ENCODE results near the gene CDH2. TPM values are rescaled to one million over a fixed set of nuclear protein-coding genes. Genes with fewer than 3 reads are reported as not detected.

CDH2 gene
- total RNA-seq, 4 donors from 2014 or later = 3.9 to 9.8 (median 7.5) TPM

DNA sequence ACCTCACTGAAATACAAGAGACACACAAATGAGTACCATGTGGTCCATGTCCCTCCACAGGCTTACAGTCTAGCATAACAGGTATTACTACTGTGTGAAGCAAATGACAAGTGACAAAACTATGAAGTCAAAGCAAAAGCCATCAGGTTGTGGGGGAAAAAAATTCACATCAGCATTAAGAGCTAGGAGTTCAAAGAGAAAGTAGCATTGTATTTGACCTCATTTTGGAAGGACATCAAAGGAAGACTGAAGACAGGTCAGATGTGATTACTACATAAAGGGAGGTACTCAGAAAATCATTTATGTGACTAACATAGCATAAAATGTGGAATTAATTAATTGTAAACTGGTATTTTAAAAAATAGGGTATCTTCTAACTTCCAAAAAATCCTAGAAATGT, 224.2 kb downstream of the CDH2 start:
- Histone ChIP-seq H3K27ac (no peak overlapping the region), H3K9me3 (no peaks in the 10 kb centered on the region), H3K36me3 (no peaks in the 10 kb centered on the region), H3K4me1 (no peaks in the 10 kb centered on the region), H3K4me3 (no peak overlapping the region), H3K27me3 (no peaks in the 10 kb centered on the region)
- TF ChIP-seq POLR2A (IDR thresholded peaks at IDR 0.05) (no peak), EP300 (IDR thresholded peaks at IDR 0.05) (no peak)
- TF ChIP-seq, protein P1, sequence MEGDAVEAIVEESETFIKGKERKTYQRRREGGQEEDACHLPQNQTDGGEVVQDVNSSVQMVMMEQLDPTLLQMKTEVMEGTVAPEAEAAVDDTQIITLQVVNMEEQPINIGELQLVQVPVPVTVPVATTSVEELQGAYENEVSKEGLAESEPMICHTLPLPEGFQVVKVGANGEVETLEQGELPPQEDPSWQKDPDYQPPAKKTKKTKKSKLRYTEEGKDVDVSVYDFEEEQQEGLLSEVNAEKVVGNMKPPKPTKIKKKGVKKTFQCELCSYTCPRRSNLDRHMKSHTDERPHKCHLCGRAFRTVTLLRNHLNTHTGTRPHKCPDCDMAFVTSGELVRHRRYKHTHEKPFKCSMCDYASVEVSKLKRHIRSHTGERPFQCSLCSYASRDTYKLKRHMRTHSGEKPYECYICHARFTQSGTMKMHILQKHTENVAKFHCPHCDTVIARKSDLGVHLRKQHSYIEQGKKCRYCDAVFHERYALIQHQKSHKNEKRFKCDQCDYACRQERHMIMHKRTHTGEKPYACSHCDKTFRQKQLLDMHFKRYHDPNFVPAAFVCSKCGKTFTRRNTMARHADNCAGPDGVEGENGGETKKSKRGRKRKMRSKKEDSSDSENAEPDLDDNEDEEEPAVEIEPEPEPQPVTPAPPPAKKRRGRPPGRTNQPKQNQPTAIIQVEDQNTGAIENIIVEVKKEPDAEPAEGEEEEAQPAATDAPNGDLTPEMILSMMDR (IDR thresholded peaks at IDR 0.05) = no peak
- no peak for DNase-seq (ENCODE audit: low spot score in 2 of 2)

GRCh38 chr18:27950648-27951228, 226.2 kb downstream of the CDH2 start:
- Histone ChIP-seq H3K27ac (no peak overlapping the region), H3K27me3 (no peaks in the 10 kb centered on the region), H3K4me3 (no peak overlapping the region), H3K36me3 (no peaks in the 10 kb centered on the region), H3K4me1 (no peaks in the 10 kb centered on the region), H3K9me3 (no peaks in the 10 kb centered on the region)
- TF ChIP-seq POLR2A (IDR thresholded peaks at IDR 0.05) (no peak), EP300 (IDR thresholded peaks at IDR 0.05) (no peak)
- TF ChIP-seq, protein P1 (IDR thresholded peaks at IDR 0.05) = no peak
- 68 to 77% methylated on average over 5 of the region's 5 CpGs for WGBS, 2 donors
- no peak for DNase-seq (ENCODE audit: low spot score in 2 of 2)

DNA sequence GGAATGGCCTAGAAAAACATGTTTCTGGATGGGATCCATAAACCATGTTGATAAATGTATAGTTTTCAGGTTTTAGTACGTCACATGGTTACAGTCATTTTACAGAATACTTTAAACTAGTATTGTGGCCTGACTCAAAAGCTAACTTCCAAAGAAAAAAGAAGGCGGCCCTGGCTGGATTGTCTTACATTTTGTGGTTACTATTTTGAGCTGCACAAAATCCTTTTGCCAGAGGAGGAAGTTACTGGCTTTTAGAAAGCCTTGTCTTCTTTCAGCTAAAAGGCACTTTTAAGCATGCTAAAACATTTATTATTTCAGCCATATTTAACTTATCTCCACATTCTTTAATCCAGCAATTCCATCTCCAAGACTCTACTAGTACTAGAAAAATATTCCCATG, 227.9 kb downstream of the CDH2 start:
- no peaks in the 10 kb centered on the region for H3K9me3 ChIP-seq
- H3K4me1 ChIP-seq = no peaks in the 10 kb centered on the region
- H3K27me3 ChIP-seq = no peaks in the 10 kb centered on the region
- no peak for DNase-seq (ENCODE audit: low spot score in 2 of 2)
- H3K27ac ChIP-seq = no peak overlapping the region
- no peaks in the 10 kb centered on the region for H3K36me3 ChIP-seq
- H3K4me3 ChIP-seq = no peak overlapping the region
- WGBS, 2 donors = 73 to 78% methylated on average over 2 of the region's 2 CpGs
- TF ChIP-seq, protein P1 (IDR thresholded peaks at IDR 0.05) = no peak
- TF ChIP-seq EP300 (IDR thresholded peaks at IDR 0.05) (no peak), POLR2A (IDR thresholded peaks at IDR 0.05) (no peak)

- DNase-seq (ENCODE audit: low spot score in 2 of 2) = no peak
- H3K4me3 ChIP-seq = no peak overlapping the region
- H3K4me1 ChIP-seq = no peaks in the 10 kb centered on the region
- H3K9me3 ChIP-seq = no peaks in the 10 kb centered on the region
- 49 to 59% methylated on average over 6 of the region's 6 CpGs for WGBS, 2 donors
- H3K27me3 ChIP-seq = no peaks in the 10 kb centered on the region
- no peak overlapping the region for H3K27ac ChIP-seq
- H3K36me3 ChIP-seq = no peaks in the 10 kb centered on the region
- TF ChIP-seq, protein P1 (IDR thresholded peaks at IDR 0.05) = no peak
These were observed 234.2 kb downstream of the CDH2 start for GRCh38 chr18:27942706-27943105.

DNA sequence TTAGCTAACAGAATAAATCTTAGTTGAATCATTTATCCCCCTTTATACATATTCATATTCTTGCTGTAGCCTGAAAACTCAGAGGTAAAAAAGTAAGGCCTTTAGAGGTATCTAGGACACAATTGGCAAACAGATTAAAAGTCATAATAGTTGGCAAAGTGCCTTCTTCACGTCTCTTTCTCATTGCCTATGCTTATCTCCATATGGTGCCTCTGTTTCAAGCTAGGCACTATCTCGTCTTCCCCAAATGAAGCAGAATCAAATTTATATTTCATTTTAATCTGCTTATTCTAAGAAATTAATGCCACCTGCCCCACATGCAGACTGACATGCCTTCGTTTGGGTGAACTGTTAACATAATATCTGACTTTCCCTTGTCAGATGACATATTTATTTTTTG, 245.4 kb downstream of the CDH2 start:
- Histone ChIP-seq H3K4me1 (no peaks in the 10 kb centered on the region), H3K9me3 (no peaks in the 10 kb centered on the region), H3K27me3 (no peaks in the 10 kb centered on the region), H3K36me3 (no peaks in the 10 kb centered on the region), H3K4me3 (no peak overlapping the region), H3K27ac (no peak overlapping the region)
- TF ChIP-seq EP300 (IDR thresholded peaks at IDR 0.05) (no peak), POLR2A (IDR thresholded peaks at IDR 0.05) (no peak)
- TF ChIP-seq, protein P1 (IDR thresholded peaks at IDR 0.05) = no peak
- DNase-seq (ENCODE audit: low spot score in 2 of 2) = no peak
- 69 to 71% methylated on average over 3 of the region's 3 CpGs for WGBS, 2 donors
